Smooth muscle cell (in vitro differentiated cells): ENCODE results near the gene TMEFF2. TPM values are rescaled to one million over a fixed set of nuclear protein-coding genes. Genes with fewer than 3 reads are reported as not detected.

ENCODE experiments used
- DNase-seq: peaks from one replicate; lab custom pipeline; 2025; ENCODE audit not compliant: unreplicated experiment; lab: John Stamatoyannopoulos, UW
- H2AFZ ChIP-seq: fragments of 200-600 bp; sonication (generic); 2 replicates; pipeline ENCODE4 v1.6.0; 2016; ENCODE audit warnings: antibody characterized with exemption, low read depth, mild to moderate bottlenecking
- H3F3A ChIP-seq: fragments of 200-600 bp; sonication (generic); 2 replicates; pipeline ENCODE4 v1.6.0; 2017; ENCODE audit warnings: antibody characterized with exemption, low read depth
- H3K27ac ChIP-seq: fragments of 200-600 bp; sonication (generic); 2 replicates; pipeline ENCODE4 v1.5.1; 2016; ENCODE audit warnings: low read depth, mild to moderate bottlenecking
- H3K27me3 ChIP-seq: fragments of 200-600 bp; sonication (generic); 2 replicates; pipeline ENCODE4 v1.6.1; 2016; ENCODE audit warnings: low read depth, mild to moderate bottlenecking
- H3K36me3 ChIP-seq: fragments of 200-600 bp; sonication (generic); 2 replicates; pipeline ENCODE4 v1.5.1; 2016; ENCODE audit warnings: low read depth
- H3K4me1 ChIP-seq: fragments of 200-600 bp; sonication (generic); 2 replicates; pipeline ENCODE4 v1.5.1; 2016; ENCODE audit warnings: low read depth
- H3K4me2 ChIP-seq: fragments of 200-600 bp; sonication (generic); 2 replicates; pipeline ENCODE4 v1.6.0; 2016; ENCODE audit warnings: mild to moderate bottlenecking
- H3K4me3 ChIP-seq: fragments of 200-600 bp; sonication (generic); 2 replicates; pipeline ENCODE4 v1.5.1; 2016; ENCODE audit warnings: mild to moderate bottlenecking
- H3K79me2 ChIP-seq: fragments of 200-600 bp; sonication (generic); 2 replicates; pipeline ENCODE4 v1.6.0; 2016; ENCODE audit warnings: low read depth, mild to moderate bottlenecking
- H3K9ac ChIP-seq: fragments of 200-600 bp; sonication (generic); 2 replicates; pipeline ENCODE4 v1.6.0; 2016; ENCODE audit warnings: low read depth
- H3K9me3 ChIP-seq: fragments of 200-600 bp; sonication (generic); replicated peaks from 2 replicates; pipeline ENCODE4 v1.5.1; 2016; ENCODE audit warnings: low read depth
- H4K20me1 ChIP-seq: fragments of 200-600 bp; sonication (generic); 2 replicates; pipeline ENCODE4 v1.6.0; 2016; ENCODE audit warnings: low read depth
- WGBS: methylation state at CpG from one replicate; pipeline ENCODE4 v1.1.7; 2016; ENCODE audit warnings: low lambda C conversion rate; 5-methylcytosine and 5-hydroxymethylcytosine counted together
- polyA plus RNA-seq: library from polyadenylated mRNA; unstranded; fragments of >200 nt; fragmentation: Nextera tagmentation; extraction: Ambion mirVana; gene quantifications from 2 replicates; pipeline ENCODE4 v1.2.1, GENCODE V29; 2016
- total RNA-seq: library from RNA; depleted of rRNA; stranded (reverse); fragments of >200 nt; gene quantifications from 2 replicates; pipeline ENCODE4 v1.2.3, GENCODE V29; 2014
- TF ChIP-seq, protein P1 (sequence below): fragments of 200-600 bp; sonication (generic); IDR thresholded peaks from 2 replicates; pipeline ENCODE4 v1.5.1; 2017; ENCODE audit warnings: borderline replicate concordance, mild to moderate bottlenecking, antibody characterized with exemption; ENCODE audit not compliant: insufficient read depth, poor library complexity, severe bottlenecking

Gene TMEFF2
- total and polyA plus RNA-seq, 2 experiments from 2014 or later, result not detected

DNA sequence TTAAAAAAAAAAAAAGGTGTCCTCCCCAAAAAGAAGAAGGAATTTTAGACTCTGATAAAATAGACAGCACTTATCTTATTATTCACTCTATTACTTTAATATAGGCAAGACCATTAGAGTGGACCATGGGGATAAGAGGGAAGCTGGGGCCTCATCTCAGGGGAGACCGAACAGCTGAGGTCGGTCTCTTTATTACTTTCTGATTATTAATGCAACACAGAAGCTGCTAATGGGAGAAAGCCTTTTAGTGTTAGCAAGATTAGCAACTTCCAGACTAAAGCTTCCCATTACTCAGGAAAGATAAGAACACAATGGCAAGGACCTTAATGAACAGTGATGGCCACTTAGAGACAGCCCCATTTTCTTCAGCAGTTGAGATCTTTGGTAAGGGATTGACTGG lies 135.5 kb downstream of the TMEFF2 start:
- H3K4me2 ChIP-seq, result no peak overlapping the region
- no peaks in the 10 kb centered on the region for H3F3A ChIP-seq
- no peaks in the 10 kb centered on the region for H3K27me3 ChIP-seq
- TF ChIP-seq, protein P1, sequence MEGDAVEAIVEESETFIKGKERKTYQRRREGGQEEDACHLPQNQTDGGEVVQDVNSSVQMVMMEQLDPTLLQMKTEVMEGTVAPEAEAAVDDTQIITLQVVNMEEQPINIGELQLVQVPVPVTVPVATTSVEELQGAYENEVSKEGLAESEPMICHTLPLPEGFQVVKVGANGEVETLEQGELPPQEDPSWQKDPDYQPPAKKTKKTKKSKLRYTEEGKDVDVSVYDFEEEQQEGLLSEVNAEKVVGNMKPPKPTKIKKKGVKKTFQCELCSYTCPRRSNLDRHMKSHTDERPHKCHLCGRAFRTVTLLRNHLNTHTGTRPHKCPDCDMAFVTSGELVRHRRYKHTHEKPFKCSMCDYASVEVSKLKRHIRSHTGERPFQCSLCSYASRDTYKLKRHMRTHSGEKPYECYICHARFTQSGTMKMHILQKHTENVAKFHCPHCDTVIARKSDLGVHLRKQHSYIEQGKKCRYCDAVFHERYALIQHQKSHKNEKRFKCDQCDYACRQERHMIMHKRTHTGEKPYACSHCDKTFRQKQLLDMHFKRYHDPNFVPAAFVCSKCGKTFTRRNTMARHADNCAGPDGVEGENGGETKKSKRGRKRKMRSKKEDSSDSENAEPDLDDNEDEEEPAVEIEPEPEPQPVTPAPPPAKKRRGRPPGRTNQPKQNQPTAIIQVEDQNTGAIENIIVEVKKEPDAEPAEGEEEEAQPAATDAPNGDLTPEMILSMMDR, result no peak
- H2AFZ ChIP-seq, result no peak overlapping the region
- WGBS, result 85% methylated on average over 2 of the region's 2 CpGs
- no peaks in the 10 kb centered on the region for H3K36me3 ChIP-seq
- DNase-seq, result no peak
- no peaks in the 10 kb centered on the region for H3K79me2 ChIP-seq
- no peaks in the 10 kb centered on the region for H4K20me1 ChIP-seq
- H3K9ac ChIP-seq, result no peak overlapping the region
- no peaks in the 10 kb centered on the region for H3K9me3 ChIP-seq
- no peak overlapping the region for H3K27ac ChIP-seq
- H3K4me3 ChIP-seq, result no peak overlapping the region
- H3K4me1 ChIP-seq, result no peaks in the 10 kb centered on the region

DNA sequence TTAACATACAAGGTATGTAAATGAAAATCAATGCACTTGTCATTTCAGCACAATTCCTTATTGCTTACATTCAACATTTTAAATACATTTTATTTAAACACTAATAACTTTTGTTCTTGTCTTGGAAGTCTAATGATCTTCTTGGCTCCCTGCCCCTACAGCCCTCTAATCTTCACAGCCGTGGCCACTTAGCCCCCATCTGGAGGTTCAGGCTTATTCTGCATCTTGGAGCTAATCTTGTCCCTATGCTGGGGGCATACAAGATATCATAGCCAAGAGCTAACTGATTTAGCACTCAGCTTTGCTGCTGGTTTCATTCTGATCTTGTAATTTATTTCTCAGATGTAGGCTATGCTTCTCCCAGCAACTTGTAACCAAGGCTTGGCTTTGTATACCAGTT lies 140.8 kb downstream of the TMEFF2 start:
- Histone ChIP-seq H3K4me1 (no peaks in the 10 kb centered on the region), H3K27ac (no peak overlapping the region), H3K27me3 (no peaks in the 10 kb centered on the region), H3K4me2 (no peak overlapping the region), H4K20me1 (no peaks in the 10 kb centered on the region), H3K9ac (no peak overlapping the region), H3F3A (no peaks in the 10 kb centered on the region), H3K9me3 (no peaks in the 10 kb centered on the region), H3K4me3 (no peak overlapping the region), H2AFZ (no peak overlapping the region), H3K79me2 (no peaks in the 10 kb centered on the region), H3K36me3 (no peaks in the 10 kb centered on the region)
- TF ChIP-seq, protein P1, result no peak
- no peak for DNase-seq
- WGBS, result 67% methylated on average over 1 of the region's 1 CpG

DNA sequence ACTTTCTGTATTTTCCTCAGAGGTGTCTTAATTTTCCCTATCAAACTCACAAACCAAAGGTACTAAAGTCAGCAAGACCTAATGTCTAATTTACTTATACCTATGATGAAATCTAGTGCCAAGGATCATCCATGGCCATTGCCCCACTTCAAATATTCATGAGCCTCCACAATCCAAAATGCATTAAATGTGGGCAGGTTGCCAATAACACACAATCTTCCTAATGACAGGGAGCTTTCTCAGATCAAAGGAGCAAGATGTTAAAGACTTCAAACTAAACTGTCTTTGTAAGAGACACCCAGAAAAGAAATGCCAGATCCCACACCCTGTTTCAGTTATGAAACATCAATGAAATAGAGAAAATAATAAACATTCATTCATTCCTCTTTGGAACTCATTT lies 143.2 kb downstream of the TMEFF2 start:
- no peak overlapping the region for H3K4me3 ChIP-seq
- no peak overlapping the region for H3K4me2 ChIP-seq
- H3K27ac ChIP-seq, result no peak overlapping the region
- H3K79me2 ChIP-seq, result no peaks in the 10 kb centered on the region
- H3K27me3 ChIP-seq, result no peaks in the 10 kb centered on the region
- H2AFZ ChIP-seq, result no peak overlapping the region
- no peaks in the 10 kb centered on the region for H3K4me1 ChIP-seq
- no peak for DNase-seq
- no peak overlapping the region for H3K9ac ChIP-seq
- no peaks in the 10 kb centered on the region for H3F3A ChIP-seq
- TF ChIP-seq, protein P1, result no peak
- H3K9me3 ChIP-seq, result no peaks in the 10 kb centered on the region
- H3K36me3 ChIP-seq, result no peaks in the 10 kb centered on the region
- H4K20me1 ChIP-seq, result no peaks in the 10 kb centered on the region

DNA sequence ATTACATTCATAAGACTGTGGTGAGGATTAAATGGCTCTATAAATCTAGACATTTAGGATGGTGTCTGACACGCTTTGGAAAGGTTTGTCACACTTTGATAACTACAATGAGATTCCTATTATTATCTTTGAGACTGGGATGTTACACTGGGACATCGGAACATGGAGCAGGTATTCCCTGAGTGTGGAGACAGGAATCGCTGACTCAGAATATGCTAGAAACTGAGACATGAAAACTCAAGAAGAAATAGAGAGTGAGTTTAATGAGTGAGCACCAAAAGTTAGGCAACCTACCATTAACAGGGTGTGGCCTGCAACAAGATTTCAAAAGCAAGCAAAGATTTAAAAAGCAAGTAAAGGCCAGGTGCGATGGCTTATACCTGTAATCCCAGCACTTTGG lies 145.4 kb downstream of the TMEFF2 start:
- no peak overlapping the region for H3K27ac ChIP-seq
- DNase-seq, result no peak
- H4K20me1 ChIP-seq, result no peaks in the 10 kb centered on the region
- H3K36me3 ChIP-seq, result no peaks in the 10 kb centered on the region
- TF ChIP-seq, protein P1, result no peak
- H2AFZ ChIP-seq, result no peak overlapping the region
- 89% methylated on average over 4 of the region's 4 CpGs for WGBS
- no peaks in the 10 kb centered on the region for H3F3A ChIP-seq
- H3K27me3 ChIP-seq, result no peaks in the 10 kb centered on the region
- no peaks in the 10 kb centered on the region for H3K79me2 ChIP-seq
- H3K4me3 ChIP-seq, result no peak overlapping the region
- H3K4me2 ChIP-seq, result no peak overlapping the region
- no peaks in the 10 kb centered on the region for H3K9me3 ChIP-seq
- no peak overlapping the region for H3K9ac ChIP-seq
- H3K4me1 ChIP-seq, result no peaks in the 10 kb centered on the region
